HG02798 (cell line): ENCODE data around the gene PRKCZ.

ENCODE experiments used
- ATAC-seq: cut with Tn5 transposase; IDR thresholded peaks from one replicate; pipeline ENCODE4 v1.9.1; 2021; ENCODE audit warnings: mild to moderate bottlenecking; ENCODE audit not compliant: unreplicated experiment, poor library complexity

PRKCZ gene

DNA sequence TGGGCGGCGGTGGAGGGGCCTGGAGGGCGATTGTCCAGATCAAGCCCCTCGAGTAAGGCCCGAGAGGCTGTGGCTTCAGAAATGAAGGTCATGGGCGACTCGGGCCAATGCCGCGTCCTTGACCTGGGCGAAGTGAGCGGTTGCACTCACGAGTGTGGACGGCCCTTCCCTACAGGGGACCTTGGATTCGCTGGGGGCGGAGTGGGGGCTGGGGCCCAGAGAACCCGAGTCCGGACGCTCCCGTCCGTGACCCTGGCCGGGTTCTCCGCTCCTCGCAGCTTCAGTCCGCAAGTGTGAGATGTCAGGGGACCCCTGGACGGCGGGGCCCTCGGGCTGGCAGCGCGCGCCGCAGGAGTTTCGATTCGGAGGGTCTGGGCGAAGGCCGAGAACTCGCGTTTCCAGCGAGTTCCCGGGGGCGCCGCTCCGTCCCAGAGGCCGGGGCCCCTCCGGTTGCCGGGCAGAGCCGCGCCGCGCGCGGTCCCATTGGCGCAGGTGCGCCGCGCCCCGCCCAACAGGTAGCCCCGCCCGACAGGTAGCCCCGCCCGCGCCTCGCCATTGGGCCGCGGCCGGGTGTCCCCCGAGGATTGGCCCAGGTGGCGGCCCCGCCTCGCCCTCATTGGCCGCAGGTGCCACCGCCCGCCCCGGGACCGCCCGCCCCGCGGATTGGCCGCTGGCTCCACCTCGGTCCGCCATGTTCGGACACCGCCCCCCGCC lies at the start of gene PRKCZ:
Gene PRKCZ (plus strand): TSS at position 694 of the 714 bp plus-strand sequence. CDS start 220 bp downstream, outside the sequence.
- peak; percentile 68 for ATAC-seq

DNA sequence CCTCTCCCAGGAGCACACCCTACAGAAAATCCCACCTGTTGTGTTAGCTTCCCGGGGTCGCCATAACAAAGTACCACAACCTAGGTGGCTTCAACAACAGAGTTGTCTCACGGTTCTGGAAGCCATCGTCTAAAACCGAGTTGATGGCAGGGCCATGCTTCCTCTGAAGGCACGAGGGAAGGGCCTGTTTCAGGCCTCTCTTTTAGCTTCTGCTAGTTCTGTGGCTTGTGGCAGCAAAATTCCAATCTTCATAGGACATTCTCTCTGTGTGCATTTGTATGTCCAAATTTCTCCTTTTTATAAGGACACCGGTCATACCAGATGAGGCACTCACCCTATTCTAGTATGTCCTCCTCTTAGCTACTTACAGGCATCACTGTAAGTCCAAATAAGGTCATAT lies 49.8 kb upstream of the PRKCZ start:
- no peak for ATAC-seq

DNA sequence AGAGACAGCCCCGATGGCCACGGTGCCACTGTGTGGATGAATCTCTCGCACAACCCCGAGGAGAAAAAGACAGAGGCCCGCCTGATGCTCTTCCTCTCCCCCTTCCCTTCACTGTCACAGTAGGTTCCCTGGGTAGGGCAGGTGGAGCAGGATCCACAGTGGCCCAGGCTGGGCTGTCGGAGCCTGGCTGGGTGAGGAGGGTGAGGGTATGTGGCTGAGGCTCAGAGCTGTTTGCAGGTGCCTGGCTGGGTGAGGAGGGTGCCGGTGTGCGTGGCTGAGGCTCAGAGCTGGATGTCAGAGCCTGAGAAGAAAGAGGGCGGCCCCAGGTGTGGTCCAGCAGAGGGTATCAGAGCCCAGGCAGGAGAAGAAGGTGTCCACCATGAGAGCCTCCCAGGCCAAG lies 49.4 kb upstream of the PRKCZ start:
- no peak for ATAC-seq

DNA sequence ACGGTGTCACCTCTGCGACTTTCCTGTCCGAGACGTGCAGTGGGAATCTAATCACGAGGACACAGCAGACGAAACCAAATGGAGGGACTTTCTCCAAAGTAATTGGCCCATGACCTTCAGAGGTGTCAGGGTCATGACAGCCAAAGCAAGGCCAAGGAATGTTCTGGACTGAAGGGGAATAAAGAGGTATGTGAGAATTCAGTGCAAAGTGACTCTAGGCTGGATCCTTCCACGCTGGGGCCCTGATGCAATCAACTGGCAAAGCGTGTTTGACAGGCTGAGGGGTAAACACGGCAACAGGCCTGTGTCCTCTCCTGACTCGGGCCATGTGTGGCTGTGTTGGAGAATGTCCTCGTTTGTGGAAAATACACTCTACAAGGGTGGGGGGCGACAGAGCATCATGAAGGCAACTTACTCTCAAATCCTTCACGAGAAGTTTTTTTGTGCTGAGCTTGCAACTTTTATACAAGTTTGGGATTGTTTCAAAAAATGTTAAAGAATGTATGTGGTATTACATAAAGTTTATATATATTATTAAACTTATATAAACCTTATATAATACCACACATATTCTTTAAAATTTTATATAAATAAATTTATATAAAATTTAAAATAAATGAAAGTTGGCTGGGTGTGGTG lies 48.3 kb upstream of the PRKCZ start:
- no peak for ATAC-seq

DNA sequence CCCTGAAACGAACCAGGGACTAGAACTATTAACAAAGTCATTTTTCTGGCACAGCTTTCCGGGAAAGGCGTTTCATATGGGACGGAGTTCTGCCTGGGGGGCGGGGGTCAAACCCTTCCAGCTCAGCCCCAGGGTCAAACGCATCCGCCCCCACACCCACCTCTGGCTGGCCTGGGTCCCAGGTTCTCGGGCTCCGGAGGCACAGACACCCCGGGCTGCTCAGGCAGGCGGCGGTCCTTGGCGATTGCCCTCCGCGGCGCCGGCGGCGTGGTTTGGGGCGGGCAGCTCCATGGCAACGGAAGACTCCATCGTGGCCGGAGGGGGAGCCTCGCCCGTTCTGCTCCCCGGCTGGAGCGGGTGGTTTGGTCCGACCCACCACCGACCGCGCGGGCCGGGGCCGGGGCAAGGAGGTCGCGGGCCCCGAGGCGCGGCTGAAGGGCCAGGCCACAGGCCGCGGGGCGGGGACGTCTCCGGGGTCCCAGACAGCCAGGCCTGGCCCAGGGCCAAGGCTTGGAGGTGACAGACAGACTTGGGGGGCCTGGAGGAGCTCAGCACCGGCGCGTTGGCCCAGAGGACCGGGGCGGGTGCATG lies 46.6 kb upstream of the PRKCZ start, which contains the start of gene CFAP74:
Gene CFAP74 (minus strand): TSS at position 246 of the 591 bp plus-strand sequence. CDS start 12,830 bp downstream, outside the sequence.
- ATAC-seq: no peak

DNA sequence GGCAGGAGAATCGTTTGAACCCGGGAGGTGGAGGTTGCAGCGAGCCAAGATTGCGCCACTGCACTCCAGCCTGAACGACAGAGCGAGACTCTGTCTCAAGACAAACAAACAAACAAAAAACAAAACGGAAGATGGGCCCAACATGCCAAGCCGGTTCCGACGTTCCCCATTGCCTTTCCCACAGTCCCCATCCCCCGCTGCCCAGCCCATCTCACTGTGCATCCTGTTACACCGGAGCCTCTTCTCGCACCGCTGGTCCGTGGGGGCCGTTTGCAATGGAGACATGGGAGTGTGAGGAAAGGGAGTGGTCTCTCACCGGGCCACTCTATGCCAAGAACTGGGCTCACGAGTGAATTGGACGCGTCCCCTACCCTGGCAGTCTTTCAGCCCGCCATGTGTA lies 45.4 kb upstream of the PRKCZ start:
- ATAC-seq: no peak

DNA sequence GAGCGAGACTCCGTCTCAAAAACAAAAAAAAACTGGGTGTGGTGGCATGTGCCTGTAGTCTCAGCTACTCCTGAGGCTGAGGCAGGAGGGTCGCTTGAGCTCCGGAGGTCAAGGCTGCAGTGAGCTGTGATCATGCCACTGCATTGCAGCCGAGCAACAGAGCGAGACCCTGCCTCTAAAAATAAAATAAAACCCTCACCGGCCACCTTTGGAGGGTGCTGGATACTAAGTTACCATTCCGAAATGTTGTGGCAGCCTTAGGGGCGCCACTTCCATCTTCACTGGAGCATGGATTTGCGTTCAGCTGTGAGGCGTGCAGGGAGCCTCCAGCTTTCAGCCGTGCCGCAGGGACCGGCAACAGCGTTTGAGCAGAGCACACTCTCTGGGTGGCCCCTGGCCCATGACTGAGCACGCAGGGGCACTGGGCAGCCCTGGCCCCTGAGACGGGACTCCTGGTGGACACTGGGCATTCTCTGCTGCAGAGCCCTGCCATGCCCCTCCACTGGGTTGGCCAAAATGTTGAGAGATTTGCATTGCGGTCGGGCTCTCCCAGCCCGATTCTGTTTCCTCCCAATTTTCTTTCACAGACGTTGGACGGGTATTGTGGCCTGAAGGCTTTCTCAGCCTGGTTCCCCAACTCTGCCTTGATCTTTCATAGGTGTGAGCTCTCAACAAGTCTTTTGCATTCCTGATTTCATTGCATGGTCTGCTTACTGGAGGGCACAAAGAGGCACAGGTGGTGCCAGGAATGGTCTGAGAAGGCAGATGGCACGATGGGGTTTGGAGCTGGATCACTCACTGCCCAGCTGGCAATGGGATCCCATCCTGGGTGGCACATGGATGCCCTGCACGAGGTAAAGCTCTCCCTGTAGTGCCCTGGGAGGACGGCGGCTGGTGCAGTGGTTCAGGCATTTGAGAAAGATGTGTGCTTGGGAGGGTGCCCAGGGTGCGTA lies 40.8 kb upstream of the PRKCZ start:
- no peak for ATAC-seq

DNA sequence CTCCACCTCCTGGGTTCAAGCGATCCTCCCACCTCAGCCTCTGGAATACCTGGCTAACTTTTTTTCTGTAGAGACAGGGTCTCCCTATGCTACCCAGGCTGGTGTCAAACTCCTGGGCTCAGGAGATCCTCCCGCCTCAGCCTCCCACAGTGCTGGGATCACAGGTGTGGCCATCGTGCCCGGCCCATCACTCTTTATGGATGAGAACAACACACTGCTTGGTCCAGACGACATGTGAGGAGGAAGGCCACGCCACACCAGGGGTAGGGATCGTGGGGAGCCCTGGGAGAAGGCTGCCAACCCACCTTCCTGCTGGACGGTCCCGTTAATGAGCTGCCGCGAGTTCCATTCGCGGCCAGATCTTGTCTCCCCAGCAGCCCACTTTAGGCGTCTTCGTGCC lies 36.0 kb upstream of the PRKCZ start:
- no peak for ATAC-seq

DNA sequence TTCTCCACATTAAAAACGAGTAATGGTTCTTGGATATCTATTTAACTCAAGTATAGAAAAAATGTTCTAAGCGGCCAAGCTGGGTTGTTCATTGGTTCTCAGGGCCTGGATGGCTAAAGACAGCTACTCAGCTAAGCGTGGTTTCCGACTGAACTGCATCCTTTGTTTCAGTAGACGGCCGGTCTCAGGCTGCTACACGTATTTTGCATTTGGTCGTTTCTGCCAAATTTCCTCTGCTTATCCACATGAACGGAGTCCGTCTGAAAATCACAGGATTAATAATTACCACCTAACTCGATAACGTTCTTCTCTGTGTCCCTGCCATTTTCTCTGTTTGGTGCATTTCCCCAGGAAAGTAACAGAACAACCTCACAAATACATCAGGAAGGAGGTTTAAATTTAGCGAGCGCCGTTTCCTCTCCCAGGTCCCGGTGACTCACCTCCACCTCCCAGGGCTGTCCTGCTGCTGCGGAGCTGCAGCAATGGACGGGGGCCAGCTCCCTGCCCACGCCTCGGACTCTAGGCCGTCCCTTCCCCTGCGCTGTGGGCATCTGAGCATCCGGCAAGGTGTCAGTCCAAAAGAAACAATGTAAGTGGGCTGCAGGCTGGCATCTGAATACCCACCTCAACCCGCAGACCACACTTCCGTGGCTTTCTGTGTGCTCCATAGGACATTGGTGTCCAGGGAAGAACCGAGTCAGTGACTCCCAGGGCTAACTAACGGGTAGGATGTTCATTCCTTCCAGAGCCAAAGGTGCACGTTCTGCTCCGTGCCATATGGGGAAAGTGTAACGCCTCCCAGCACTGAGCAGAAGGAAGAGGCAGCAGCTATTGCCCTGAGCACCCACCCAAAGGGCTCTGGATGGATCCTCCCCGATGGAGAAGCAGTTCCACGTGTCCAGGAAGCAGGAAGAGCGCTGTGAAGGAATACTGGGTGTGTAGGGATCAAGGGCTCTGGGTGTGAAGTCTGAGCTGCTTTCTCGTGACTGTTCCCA lies 35.2 kb upstream of the PRKCZ start:
- no peak for ATAC-seq

DNA sequence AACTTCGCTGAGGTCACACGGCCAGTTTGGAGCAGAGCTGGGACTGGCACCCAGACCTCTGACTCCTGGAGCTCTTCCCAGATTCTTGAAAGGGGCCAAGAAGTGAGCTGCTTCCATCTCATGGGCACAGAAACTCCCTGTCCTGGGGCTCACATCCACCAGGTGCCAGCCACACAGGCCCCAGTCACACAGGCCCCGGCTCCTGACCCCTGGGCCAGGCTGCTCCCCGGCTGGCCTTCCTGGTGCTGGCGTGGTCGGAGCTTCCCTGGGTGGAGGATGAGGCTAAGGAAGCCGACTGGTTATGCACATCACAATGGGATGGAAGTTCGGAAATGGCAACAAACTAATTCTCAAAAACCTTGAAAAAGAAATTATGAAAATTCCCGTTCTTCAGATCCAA lies 34.1 kb upstream of the PRKCZ start:
- ATAC-seq: no peak

DNA sequence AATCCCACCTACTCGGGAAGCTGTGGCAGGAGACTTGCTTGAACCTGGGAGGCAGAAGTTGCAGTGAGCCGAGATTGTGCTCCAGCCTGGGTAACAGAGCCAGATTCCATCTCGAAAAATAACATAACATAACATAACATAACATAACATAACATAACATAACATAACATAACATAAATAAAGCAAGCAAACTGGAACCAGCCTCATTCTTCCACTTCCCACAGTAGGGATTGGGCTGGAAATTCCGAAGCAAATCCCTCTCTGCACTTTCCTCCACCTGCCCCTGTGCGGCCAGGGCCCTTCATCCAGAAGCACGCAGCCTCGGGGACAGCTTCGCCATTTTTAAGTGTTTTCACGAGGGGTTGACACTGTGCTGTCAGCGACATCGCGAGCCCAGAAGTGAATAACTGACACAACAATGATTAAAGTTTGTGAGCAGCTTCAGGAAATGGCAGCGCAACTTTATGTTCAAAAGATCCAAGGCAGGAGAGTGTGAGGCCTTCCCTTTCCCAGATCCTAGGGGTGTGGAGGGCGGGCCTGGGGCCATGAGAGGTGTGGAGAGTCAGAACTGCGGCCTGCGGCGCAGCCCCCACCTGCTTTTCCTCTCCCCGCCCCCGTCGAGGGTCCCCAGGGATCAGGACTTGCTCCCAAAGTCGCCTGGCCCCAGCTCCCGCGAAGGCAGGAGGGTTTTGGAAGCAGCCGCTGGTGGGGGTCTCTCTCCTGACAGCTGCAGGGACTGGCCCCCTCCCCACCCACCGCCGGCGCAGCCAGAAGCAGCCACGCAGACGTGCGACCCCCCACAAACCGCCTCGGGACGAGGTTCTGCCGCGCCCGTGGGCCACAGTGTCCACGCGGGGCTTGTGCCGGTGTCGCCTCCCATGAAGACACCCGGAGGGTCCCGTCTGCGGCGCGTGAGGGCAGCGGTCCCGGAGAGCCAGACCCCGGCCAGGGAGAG lies 31.7 kb upstream of the PRKCZ start:
- no peak for ATAC-seq

DNA sequence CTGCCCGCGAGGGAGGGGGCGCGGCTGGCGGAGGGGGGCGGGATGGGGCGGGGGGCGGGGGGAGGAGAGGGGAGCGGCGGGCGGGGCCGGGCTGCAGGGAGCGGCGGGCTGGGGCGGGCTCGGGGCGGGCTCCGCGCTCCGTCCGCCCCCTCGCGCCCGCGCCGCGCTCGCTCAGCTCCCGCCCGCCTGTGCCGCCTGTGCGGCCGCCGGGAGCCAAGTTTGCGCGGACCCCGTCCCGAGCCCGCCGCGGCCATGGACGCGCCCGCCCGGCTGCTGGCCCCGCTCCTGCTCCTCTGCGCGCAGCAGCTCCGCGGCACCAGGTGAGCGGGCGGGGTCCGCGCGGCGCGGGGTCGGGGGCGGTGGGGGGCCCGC lies 31.1 kb upstream of the PRKCZ start, which contains the start of gene GABRD:
Gene GABRD (plus strand): TSS at position 174 of the 372 bp plus-strand sequence. CDS start 79 bp downstream, at position 253.
- ATAC-seq: no peak

DNA sequence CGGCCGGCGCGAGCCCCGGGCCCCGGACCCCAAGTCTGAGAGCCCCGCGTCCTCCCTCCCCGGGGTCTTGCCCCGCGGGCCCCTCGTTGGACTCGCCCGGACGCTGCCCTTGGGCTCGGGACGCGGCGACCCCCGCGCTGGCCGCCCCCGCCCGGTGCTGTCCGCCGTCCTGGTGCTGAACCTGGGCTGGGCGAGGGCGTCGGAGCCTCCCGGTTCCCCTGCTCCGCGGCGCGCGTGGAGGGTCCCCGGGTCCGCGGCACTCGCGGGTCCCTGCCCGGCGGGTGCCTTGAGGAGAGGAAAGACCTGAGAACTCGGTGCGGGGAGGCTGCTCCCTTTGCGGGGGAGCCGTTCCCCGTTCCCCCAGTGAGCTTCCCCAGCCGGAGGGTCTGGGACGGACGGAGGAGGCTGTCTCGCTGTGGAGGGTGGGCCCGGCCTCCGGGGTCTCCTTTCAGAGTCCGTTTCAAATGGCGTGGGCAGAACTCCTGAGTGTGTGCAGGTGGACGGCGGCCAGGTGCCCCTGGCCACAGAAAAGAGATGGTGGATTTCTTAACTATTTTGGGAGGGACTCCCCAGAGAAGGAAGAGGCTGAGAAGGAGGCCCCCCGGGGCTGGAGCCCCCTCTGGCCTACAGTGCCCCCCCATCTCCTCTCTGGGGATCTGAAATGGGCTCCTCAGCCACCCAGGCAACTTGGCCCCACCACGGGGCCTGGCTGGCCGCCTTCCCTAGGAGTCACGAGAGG lies 30.5 kb upstream of the PRKCZ start:
- no peak for ATAC-seq

DNA sequence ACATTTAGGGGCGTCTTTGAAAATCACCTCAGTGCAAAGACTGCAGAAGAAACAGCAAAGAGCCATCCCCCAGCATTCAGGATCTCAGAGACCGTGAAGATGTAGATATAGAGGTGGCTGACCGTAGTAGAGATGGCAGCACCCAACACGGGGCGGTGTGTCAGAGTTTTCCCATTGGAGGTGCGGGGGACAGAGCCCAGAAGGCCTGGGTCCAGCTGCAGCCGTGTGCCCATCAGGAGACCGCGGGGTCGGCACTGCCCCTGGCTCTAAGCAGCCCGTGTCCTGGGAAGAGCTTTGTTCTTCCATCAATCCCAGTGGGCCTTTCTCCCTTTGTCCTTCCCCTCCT lies 29.9 kb upstream of the PRKCZ start:
- ATAC-seq: no peak

DNA sequence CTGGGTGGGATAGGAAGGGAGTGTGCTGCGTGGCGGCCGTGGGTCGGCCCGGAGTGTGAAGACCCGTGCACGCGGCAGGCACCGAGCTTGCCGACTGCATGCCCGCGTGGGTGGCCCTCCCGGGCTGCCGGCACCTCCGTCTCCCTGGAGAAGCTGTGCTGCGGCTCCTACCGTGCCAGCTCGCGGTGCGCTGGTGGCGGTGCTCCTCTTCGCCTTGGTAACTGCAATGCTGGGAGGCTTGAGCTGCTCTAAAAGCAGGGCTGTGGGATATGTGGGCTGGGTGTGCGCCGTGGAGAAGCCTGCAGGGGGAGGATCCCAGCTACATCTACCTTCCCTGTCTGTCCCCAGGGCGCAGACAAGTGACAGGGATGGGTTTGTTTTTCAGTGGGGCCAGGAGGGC lies 28.7 kb upstream of the PRKCZ start:
- ATAC-seq: no peak

DNA sequence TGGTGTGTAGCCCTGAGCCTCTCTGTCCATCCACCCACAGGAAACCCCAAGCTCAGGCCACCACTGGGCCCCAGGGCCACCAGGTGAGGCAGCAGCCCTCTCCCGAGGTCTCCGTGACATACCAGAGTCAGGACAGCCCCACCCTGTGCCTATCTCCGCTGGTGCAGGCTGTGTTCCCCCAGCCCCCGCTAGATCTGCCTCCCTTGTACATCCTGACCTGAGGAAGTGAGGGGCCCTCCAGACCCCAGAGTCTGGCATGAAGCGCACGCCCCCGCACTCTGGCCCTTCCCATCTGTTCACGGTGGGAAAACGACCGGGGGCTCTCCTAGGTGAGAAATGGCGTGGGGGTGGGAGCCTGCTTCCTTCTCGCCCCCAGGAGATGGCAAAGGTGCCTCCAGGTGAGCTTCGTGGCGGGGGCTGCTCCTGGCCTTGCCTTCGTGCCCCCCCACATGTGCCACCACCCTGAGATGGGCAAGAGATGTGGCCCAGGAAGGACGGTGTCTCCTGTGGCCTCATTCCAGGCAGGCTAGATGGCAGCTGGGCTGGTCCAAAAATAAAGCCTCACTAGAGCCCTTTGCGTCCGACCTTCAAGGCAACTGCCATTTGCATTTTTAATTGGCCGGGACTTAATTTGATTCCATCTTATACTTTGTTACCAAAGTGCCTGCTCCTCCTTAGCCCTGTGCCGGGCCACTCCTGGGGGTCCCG lies 28.0 kb upstream of the PRKCZ start:
- no peak for ATAC-seq

DNA sequence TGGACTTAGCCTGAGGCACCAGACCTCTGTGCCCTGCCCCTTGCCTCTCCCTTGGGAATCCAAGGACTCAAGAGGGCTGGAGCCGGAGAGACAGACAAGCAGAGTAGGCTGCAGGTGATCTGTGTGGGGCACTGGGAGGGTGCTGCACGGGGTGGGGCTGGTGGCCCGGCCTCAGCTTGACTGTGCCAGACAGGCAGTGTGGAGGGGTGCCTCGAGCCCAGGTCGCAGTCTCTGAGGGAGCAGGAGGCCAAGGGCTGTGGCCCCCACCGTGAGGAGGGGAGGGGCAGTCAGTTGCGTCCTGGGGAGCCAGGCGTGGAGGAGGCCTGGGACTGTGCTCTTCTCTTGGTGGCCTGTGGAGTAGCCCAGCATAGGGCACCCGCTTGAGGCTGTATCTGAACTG lies 27.0 kb upstream of the PRKCZ start:
- no peak for ATAC-seq
